Measurements from ENCODE around the gene SRPX2.

Gene SRPX2

DNA sequence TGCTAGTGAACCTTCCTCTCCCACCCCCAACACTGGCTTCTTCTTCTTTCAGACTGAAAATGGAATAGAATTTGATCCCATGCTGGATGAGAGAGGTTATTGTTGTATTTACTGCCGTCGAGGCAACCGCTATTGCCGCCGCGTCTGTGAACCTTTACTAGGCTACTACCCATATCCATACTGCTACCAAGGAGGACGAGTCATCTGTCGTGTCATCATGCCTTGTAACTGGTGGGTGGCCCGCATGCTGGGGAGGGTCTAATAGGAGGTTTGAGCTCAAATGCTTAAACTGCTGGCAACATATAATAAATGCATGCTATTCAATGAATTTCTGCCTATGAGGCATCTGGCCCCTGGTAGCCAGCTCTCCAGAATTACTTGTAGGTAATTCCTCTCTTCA lies 44.5 kb upstream of the SRPX2 start:
- TF ChIP-seq ZNF2 (tag by site-specific recombination; IDR thresholded peaks at IDR 0.05) (no peak), ZNF248 (tag by site-specific recombination; IDR thresholded peaks at IDR 0.05) (no peak), BCL11A (tag by site-specific recombination; IDR thresholded peaks at IDR 0.05; ENCODE audit: low read depth) (no peak)
- TF ChIP-seq, protein P1, sequence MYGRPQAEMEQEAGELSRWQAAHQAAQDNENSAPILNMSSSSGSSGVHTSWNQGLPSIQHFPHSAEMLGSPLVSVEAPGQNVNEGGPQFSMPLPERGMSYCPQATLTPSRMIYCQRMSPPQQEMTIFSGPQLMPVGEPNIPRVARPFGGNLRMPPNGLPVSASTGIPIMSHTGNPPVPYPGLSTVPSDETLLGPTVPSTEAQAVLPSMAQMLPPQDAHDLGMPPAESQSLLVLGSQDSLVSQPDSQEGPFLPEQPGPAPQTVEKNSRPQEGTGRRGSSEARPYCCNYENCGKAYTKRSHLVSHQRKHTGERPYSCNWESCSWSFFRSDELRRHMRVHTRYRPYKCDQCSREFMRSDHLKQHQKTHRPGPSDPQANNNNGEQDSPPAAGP (tag by site-specific recombination; IDR thresholded peaks at IDR 0.05) = no peak
- TF ChIP-seq, protein P2, sequence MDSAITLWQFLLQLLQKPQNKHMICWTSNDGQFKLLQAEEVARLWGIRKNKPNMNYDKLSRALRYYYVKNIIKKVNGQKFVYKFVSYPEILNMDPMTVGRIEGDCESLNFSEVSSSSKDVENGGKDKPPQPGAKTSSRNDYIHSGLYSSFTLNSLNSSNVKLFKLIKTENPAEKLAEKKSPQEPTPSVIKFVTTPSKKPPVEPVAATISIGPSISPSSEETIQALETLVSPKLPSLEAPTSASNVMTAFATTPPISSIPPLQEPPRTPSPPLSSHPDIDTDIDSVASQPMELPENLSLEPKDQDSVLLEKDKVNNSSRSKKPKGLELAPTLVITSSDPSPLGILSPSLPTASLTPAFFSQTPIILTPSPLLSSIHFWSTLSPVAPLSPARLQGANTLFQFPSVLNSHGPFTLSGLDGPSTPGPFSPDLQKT (IDR thresholded peaks at IDR 0.05; ENCODE audit: borderline replicate concordance, low read depth, low read length) = no peak
- ChIA-PET CTCF (interaction anchor here (0.7 to 1.5 kb wide), 2 partner anchors 15 to 169 kb away, joined by 3 to 4 read pairs; partner anchors contain the start of gene TNMD), POLR2A (no interaction called here)

DNA sequence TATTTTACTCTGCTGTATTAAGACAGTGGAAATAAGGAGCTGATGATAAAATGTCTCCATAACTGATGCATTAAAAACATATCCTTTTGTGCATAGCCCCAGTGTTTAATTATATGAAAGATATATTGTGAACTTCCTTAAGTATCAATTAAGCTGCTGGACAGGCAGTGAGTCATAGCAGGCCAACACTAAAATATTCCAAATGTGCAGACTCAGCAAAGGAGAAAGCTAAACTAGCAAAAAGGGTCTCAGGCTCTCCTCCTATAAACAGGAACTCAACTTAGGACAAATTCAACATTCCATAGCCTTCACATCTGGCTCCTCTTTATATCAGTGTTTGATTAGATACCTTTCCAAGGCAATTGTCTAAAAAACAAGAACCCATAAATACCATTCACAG lies 43.7 kb upstream of the SRPX2 start:
- TF ChIP-seq ZNF335 (tag by site-specific recombination; conservative IDR thresholded peaks at IDR 0.05) (no peak), ZFP3 (tag by site-specific recombination; IDR thresholded peaks at IDR 0.05; ENCODE audit: low read depth) (no peak), ZNF707 (tag by site-specific recombination; IDR thresholded peaks at IDR 0.05) (no peak), ZNF777 (tag by site-specific recombination; IDR thresholded peaks at IDR 0.05; ENCODE audit: borderline replicate concordance) (no peak), ZNF670 (tag by site-specific recombination; IDR thresholded peaks at IDR 0.05; ENCODE audit: low read depth) (no peak), GLIS1 (tag by site-specific recombination; IDR thresholded peaks at IDR 0.05) (no peak), ZNF138 (tag by site-specific recombination; IDR thresholded peaks at IDR 0.05; ENCODE audit: borderline replicate concordance) (no peak), KLF16 (tag by site-specific recombination; IDR thresholded peaks at IDR 0.05) (no peak), GLIS2 (tag by site-specific recombination; IDR thresholded peaks at IDR 0.05) (no peak), SP2 (tag by site-specific recombination; IDR thresholded peaks at IDR 0.05) (no peak), ZFP69B (tag by site-specific recombination; IDR thresholded peaks at IDR 0.05) (no peak), FEZF1 (tag by site-specific recombination; IDR thresholded peaks at IDR 0.05) (no peak), ZNF426 (tag by site-specific recombination; IDR thresholded peaks at IDR 0.05) (no peak), ZNF560 (tag by site-specific recombination; IDR thresholded peaks at IDR 0.05; ENCODE audit: borderline replicate concordance) (no peak), ZNF211 (tag by site-specific recombination; IDR thresholded peaks at IDR 0.05; ENCODE audit: low read depth) (no peak)
- TF ChIP-seq, protein P3, sequence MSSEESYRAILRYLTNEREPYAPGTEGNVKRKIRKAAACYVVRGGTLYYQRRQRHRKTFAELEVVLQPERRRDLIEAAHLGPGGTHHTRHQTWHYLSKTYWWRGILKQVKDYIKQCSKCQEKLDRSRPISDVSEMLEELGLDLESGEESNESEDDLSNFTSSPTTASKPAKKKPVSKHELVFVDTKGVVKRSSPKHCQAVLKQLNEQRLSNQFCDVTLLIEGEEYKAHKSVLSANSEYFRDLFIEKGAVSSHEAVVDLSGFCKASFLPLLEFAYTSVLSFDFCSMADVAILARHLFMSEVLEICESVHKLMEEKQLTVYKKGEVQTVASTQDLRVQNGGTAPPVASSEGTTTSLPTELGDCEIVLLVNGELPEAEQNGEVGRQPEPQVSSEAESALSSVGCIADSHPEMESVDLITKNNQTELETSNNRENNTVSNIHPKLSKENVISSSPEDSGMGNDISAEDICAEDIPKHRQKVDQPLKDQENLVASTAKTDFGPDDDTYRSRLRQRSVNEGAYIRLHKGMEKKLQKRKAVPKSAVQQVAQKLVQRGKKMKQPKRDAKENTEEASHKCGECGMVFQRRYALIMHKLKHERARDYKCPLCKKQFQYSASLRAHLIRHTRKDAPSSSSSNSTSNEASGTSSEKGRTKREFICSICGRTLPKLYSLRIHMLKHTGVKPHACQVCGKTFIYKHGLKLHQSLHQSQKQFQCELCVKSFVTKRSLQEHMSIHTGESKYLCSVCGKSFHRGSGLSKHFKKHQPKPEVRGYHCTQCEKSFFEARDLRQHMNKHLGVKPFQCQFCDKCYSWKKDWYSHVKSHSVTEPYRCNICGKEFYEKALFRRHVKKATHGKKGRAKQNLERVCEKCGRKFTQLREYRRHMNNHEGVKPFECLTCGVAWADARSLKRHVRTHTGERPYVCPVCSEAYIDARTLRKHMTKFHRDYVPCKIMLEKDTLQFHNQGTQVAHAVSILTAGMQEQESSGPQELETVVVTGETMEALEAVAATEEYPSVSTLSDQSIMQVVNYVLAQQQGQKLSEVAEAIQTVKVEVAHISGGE (tag by site-specific recombination; conservative IDR thresholded peaks at IDR 0.05; ENCODE audit: low read depth) = no peak
- TF ChIP-seq, protein P4, sequence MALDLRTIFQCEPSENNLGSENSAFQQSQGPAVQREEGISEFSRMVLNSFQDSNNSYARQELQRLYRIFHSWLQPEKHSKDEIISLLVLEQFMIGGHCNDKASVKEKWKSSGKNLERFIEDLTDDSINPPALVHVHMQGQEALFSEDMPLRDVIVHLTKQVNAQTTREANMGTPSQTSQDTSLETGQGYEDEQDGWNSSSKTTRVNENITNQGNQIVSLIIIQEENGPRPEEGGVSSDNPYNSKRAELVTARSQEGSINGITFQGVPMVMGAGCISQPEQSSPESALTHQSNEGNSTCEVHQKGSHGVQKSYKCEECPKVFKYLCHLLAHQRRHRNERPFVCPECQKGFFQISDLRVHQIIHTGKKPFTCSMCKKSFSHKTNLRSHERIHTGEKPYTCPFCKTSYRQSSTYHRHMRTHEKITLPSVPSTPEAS (tag by site-specific recombination; IDR thresholded peaks at IDR 0.05) = no peak
- TF ChIP-seq, protein P5, sequence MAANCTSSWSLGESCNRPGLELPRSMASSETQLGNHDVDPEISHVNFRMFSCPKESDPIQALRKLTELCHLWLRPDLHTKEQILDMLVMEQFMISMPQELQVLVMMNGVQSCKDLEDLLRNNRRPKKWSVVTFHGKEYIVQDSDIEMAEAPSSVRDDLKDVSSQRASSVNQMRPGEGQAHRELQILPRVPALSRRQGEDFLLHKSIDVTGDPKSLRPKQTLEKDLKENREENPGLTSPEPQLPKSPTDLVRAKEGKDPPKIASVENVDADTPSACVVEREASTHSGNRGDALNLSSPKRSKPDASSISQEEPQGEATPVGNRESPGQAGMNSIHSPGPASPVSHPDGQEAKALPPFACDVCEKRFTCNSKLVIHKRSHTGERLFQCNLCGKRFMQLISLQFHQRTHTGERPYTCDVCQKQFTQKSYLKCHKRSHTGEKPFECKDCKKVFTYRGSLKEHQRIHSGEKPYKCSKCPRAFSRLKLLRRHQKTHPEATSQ (tag by site-specific recombination; IDR thresholded peaks at IDR 0.05) = no peak
- TF ChIP-seq, protein P6, sequence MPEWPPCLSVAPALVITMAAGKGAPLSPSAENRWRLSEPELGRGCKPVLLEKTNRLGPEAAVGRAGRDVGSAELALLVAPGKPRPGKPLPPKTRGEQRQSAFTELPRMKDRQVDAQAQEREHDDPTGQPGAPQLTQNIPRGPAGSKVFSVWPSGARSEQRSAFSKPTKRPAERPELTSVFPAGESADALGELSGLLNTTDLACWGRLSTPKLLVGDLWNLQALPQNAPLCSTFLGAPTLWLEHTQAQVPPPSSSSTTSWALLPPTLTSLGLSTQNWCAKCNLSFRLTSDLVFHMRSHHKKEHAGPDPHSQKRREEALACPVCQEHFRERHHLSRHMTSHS (tag by site-specific recombination; IDR thresholded peaks at IDR 0.05) = no peak
- Histone ChIP-seq H3K4me3 (ENCODE audit: low read depth, low read length) (no peak overlapping the region), H3K4me1 (ENCODE audit: control insufficient read depth, insufficient read depth, low read length) (no peaks in the 10 kb centered on the region; the same call in 1 of the 2 replicates), H3K36me3 (ENCODE audit: control insufficient read depth in 2 of 2, insufficient read depth in 1 of 2, low read length in 2 of 2) (no peaks in the 10 kb centered on the region), H3K9me3 (ENCODE audit: control insufficient read depth, insufficient read depth, low read depth, low read length) (no peaks in the 10 kb centered on the region), H3K27ac (ENCODE audit: extremely low read depth, low read depth, low read length) (no peak overlapping the region)
- POLR2A ChIA-PET = no interaction called here
- CTCF ChIA-PET = interaction anchor here (1.0 to 1.1 kb wide), 2 partner anchors 53 to 168 kb away, joined by 3 read pairs; no protein-coding TSS in a partner anchor

More for the DNA sequence above, 44.5 kb upstream of the SRPX2 start:
- Histone ChIP-seq H3K4me1 (ENCODE audit: control insufficient read depth, insufficient read depth, low read length) (no peaks in the 10 kb centered on the region; the same call in 1 of the 2 replicates), H3K4me3 (ENCODE audit: low read depth, low read length) (no peak overlapping the region), H3K36me3 (ENCODE audit: control insufficient read depth in 2 of 2, insufficient read depth in 1 of 2, low read length in 2 of 2) (no peaks in the 10 kb centered on the region), H3K9me3 (ENCODE audit: control insufficient read depth, insufficient read depth, low read depth, low read length) (no peaks in the 10 kb centered on the region), H3K27ac (ENCODE audit: extremely low read depth, low read depth, low read length) (no peak overlapping the region)

Data from HEK293 (cell line).